ENCODE measurements around the gene GCSAML. TPM values are rescaled to one million over a fixed set of nuclear protein-coding genes. Genes with fewer than 3 reads are reported as not detected.

GCSAML gene
- total and polyA plus RNA-seq, 2 of the 13 experiments (the other 11 are each of a cell fraction or from before 2014, with no cell fraction given): not detected

DNA sequence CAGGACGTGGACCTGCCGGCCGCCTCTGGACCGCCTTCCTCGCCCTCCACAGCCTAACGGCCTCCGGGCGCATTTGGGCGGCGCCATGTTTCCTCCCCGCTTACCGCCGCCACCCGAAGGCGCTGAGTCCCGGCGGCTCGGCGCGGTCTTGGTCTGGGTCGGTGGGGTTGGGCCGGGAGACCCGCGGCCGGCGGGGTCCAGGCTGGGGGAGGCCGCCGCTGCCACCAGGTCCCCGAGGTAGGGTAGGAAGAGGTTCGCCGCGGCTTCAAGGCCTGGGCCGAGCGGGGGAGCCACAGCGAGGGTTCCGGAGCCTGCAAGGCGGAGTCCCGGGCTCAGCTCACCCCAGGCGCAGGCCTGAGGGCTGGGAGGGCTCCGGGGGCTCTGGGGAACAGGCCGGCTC lies 18.1 kb upstream of the GCSAML start (continued):
- TF ChIP-seq, protein P1, sequence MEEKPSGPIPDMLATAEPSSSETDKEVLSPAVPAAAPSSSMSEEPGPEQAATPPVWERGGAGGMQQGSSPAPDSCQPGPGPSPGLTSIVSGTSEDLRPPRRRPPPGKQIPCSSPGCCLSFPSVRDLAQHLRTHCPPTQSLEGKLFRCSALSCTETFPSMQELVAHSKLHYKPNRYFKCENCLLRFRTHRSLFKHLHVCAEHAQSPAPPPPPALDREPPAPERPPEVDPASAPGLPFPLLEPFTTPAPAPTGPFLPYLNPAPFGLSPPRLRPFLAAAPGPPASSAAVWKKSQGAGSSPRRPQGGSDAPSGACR (CRISPR knock-in tag; IDR thresholded peaks at IDR 0.05): no peak
- TF ChIP-seq, protein P2, sequence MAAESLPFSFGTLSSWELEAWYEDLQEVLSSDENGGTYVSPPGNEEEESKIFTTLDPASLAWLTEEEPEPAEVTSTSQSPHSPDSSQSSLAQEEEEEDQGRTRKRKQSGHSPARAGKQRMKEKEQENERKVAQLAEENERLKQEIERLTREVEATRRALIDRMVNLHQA (CRISPR knock-in tag; IDR thresholded peaks at IDR 0.05): no peak
- no peak for TF ChIP-seq ZNF263 (CRISPR knock-in tag; IDR thresholded peaks at IDR 0.05)

DNA sequence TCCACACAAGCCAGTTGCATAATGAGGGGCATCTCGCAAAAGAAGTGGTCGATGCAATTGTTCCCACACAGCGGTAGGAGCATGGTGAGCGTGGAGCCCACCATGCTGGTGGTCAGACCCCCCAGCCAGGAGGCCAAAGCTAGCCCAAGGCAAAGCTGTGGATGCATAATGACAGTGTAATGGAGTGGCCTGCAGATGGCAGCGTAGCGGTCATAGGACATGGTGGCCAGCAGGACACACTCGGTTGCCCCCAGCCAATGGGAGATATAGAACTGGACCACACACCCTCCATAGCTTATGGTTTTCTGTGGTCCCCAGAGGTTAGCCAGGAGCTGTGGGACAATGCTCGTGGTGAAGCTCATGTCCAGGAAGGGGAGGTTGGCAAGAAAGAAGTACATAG lies 17.0 kb upstream of the GCSAML start:
- H4K20me1 ChIP-seq (ENCODE audit: insufficient read depth, low read length): no peaks in the 10 kb centered on the region
- TF ChIP-seq RARG (CRISPR knock-in tag; IDR thresholded peaks at IDR 0.05; ENCODE audit: low read depth) (no peak), DPF2 (CRISPR knock-in tag; IDR thresholded peaks at IDR 0.05; ENCODE audit: borderline replicate concordance, low read depth) (no peak)
- TF ChIP-seq, protein P3, sequence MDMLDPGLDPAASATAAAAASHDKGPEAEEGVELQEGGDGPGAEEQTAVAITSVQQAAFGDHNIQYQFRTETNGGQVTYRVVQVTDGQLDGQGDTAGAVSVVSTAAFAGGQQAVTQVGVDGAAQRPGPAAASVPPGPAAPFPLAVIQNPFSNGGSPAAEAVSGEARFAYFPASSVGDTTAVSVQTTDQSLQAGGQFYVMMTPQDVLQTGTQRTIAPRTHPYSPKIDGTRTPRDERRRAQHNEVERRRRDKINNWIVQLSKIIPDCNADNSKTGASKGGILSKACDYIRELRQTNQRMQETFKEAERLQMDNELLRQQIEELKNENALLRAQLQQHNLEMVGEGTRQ (IDR thresholded peaks at IDR 0.05; ENCODE audit: low read depth, low read length): no peak
- TF ChIP-seq, protein P3 (CRISPR knock-in tag; IDR thresholded peaks at IDR 0.05; ENCODE audit: borderline replicate concordance): no peak
- TF ChIP-seq, protein P4, sequence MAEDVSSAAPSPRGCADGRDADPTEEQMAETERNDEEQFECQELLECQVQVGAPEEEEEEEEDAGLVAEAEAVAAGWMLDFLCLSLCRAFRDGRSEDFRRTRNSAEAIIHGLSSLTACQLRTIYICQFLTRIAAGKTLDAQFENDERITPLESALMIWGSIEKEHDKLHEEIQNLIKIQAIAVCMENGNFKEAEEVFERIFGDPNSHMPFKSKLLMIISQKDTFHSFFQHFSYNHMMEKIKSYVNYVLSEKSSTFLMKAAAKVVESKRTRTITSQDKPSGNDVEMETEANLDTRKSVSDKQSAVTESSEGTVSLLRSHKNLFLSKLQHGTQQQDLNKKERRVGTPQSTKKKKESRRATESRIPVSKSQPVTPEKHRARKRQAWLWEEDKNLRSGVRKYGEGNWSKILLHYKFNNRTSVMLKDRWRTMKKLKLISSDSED (CRISPR knock-in tag; IDR thresholded peaks at IDR 0.05): no peak
- TF ChIP-seq, protein P5, sequence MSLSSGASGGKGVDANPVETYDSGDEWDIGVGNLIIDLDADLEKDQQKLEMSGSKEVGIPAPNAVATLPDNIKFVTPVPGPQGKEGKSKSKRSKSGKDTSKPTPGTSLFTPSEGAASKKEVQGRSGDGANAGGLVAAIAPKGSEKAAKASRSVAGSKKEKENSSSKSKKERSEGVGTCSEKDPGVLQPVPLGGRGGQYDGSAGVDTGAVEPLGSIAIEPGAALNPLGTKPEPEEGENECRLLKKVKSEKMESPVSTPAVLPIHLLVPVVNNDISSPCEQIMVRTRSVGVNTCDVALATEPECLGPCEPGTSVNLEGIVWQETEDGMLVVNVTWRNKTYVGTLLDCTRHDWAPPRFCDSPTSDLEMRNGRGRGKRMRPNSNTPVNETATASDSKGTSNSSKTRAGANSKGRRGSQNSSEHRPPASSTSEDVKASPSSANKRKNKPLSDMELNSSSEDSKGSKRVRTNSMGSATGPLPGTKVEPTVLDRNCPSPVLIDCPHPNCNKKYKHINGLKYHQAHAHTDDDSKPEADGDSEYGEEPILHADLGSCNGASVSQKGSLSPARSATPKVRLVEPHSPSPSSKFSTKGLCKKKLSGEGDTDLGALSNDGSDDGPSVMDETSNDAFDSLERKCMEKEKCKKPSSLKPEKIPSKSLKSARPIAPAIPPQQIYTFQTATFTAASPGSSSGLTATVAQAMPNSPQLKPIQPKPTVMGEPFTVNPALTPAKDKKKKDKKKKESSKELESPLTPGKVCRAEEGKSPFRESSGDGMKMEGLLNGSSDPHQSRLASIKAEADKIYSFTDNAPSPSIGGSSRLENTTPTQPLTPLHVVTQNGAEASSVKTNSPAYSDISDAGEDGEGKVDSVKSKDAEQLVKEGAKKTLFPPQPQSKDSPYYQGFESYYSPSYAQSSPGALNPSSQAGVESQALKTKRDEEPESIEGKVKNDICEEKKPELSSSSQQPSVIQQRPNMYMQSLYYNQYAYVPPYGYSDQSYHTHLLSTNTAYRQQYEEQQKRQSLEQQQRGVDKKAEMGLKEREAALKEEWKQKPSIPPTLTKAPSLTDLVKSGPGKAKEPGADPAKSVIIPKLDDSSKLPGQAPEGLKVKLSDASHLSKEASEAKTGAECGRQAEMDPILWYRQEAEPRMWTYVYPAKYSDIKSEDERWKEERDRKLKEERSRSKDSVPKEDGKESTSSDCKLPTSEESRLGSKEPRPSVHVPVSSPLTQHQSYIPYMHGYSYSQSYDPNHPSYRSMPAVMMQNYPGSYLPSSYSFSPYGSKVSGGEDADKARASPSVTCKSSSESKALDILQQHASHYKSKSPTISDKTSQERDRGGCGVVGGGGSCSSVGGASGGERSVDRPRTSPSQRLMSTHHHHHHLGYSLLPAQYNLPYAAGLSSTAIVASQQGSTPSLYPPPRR (CRISPR knock-in tag; IDR thresholded peaks at IDR 0.05; ENCODE audit: borderline replicate concordance): no peak
- TF ChIP-seq, protein P6, sequence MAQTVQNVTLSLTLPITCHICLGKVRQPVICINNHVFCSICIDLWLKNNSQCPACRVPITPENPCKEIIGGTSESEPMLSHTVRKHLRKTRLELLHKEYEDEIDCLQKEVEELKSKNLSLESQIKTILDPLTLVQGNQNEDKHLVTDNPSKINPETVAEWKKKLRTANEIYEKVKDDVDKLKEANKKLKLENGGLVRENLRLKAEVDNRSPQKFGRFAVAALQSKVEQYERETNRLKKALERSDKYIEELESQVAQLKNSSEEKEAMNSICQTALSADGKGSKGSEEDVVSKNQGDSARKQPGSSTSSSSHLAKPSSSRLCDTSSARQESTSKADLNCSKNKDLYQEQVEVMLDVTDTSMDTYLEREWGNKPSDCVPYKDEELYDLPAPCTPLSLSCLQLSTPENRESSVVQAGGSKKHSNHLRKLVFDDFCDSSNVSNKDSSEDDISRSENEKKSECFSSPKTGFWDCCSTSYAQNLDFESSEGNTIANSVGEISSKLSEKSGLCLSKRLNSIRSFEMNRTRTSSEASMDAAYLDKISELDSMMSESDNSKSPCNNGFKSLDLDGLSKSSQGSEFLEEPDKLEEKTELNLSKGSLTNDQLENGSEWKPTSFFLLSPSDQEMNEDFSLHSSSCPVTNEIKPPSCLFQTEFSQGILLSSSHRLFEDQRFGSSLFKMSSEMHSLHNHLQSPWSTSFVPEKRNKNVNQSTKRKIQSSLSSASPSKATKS (CRISPR knock-in tag; IDR thresholded peaks at IDR 0.05): no peak

More for the DNA sequence above, 17.0 kb upstream of the GCSAML start:
- Histone ChIP-seq H3K79me2 (ENCODE audit: insufficient read depth, low read length) (no peaks in the 10 kb centered on the region), H3K4me2 (ENCODE audit: low read depth, low read length) (no peak overlapping the region), H3K36me3 (replicated peaks in 1 of 2; ENCODE audit: control insufficient read depth in 1 of 2, insufficient read depth in 2 of 2, low read length in 2 of 2) (no peaks in the 10 kb centered on the region), H3K27me3 (ENCODE audit: control insufficient read depth in 1 of 2, insufficient read depth in 2 of 2, low read length in 2 of 2) (no peaks in the 10 kb centered on the region; a peak in 1 of 5 replicates), H3K9ac (ENCODE audit: insufficient read depth, low read depth, low read length) (no peak overlapping the region), H3K9me3 (ENCODE audit: low read length) (no peaks in the 10 kb centered on the region), H2AFZ (ENCODE audit: low read length) (no peak overlapping the region), H3K27ac (ENCODE audit: extremely low read length, insufficient read depth, low read length) (no peak overlapping the region), H3K4me1 (ENCODE audit: insufficient read depth, low read length) (no peaks in the 10 kb centered on the region), H3K4me3 (replicated peaks in 1 of 3; ENCODE audit: insufficient read depth in 1 of 3, low read depth in 2 of 3, low read length in 3 of 3) (no peak overlapping the region)
- DNase-seq (ENCODE audit: low spot score) (no peak), ATAC-seq (peak; percentile 40; the same call in 1 of the 3 replicates), FAIRE-seq (no peak)
- no TSS peak for BruUV-seq (replicated peaks)
- POLR2A ChIA-PET: no interaction called here
- intact Hi-C loops (cut with micrococcal nuclease; ENCODE audit: unreplicated experiment) (no loop called here), in situ Hi-C loops (cut with HindIII; ENCODE audit: extremely low pct_ligation_motif_present, low pct_unique_long_range_greater_than_20kb) (no loop called here)
- CTCF ChIA-PET (ENCODE audit: low intra/inter-chr PET ratio, low total read pairs): no interaction called here
- 44% methylated on average over 7 of the region's 8 CpGs for WGBS (ENCODE audit: low lambda C conversion rate)

All from HepG2 (cell line).